ENCODE data around the gene EBF3. TPM values are rescaled to one million over a fixed set of nuclear protein-coding genes. Genes with fewer than 3 reads are reported as not detected.

Gene EBF3
- total RNA-seq, 2 donors from 2014 or later: 0.44 to 2.0 TPM

GRCh38 chr10:129939416-129940275 lies 24.4 kb downstream of the EBF3 start:
- H3K4me1 ChIP-seq (ENCODE audit: control insufficient read depth, insufficient read depth, low read length): no peaks in the 10 kb centered on the region
- H3K9me3 Mint-ChIP-seq: no peaks in the 10 kb centered on the region
- H3K27ac ChIP-seq (ENCODE audit: low read depth, low read length): no peak overlapping the region
- 91 to 94% methylated on average over 17 to 23 of the region's 23 CpGs for WGBS, 2 experiments (ENCODE audit: insufficient coverage in 1 of 2, insufficient read length in 1 of 2)
- H3K27ac Mint-ChIP-seq: no peak overlapping the region
- H3K36me3 ChIP-seq (ENCODE audit: control insufficient read depth, insufficient read depth, low read length): no peaks in the 10 kb centered on the region
- no peaks in the 10 kb centered on the region for H3K27me3 ChIP-seq (ENCODE audit: control insufficient read depth, insufficient read depth, low read length, poor library complexity, severe bottlenecking)
- TF ChIP-seq CTCF (conservative IDR thresholded peaks at IDR 0.05): no peak
- no peaks in the 10 kb centered on the region for H3K36me3 Mint-ChIP-seq (ENCODE audit: low read depth)
- no peak overlapping the region for H3K4me3 ChIP-seq (ENCODE audit: low read length)
- no peak for DNase-seq
- peaks cover 11% of the 10 kb centered on the region for H3K27me3 Mint-ChIP-seq (ENCODE audit: insufficient read depth)
- H3K4me3 Mint-ChIP-seq: no peak overlapping the region
- no peak overlapping the region for H3K9ac ChIP-seq (ENCODE audit: extremely low read depth, low read length, poor library complexity, severe bottlenecking)
- H3K4me1 Mint-ChIP-seq: peaks cover 4% of the 10 kb centered on the region
- no peaks in the 10 kb centered on the region for H3K9me3 ChIP-seq (ENCODE audit: control insufficient read depth, low read length)

- H3K9me3 Mint-ChIP-seq: no peaks in the 10 kb centered on the region
- Histone ChIP-seq H3K27me3 (ENCODE audit: control insufficient read depth, insufficient read depth, low read length, poor library complexity, severe bottlenecking) (no peaks in the 10 kb centered on the region), H3K4me1 (ENCODE audit: control insufficient read depth, insufficient read depth, low read length) (no peaks in the 10 kb centered on the region), H3K9ac (ENCODE audit: extremely low read depth, low read length, poor library complexity, severe bottlenecking) (no peak overlapping the region), H3K4me3 (ENCODE audit: low read length) (no peak overlapping the region), H3K27ac (ENCODE audit: low read depth, low read length) (no peak overlapping the region), H3K9me3 (ENCODE audit: control insufficient read depth, low read length) (no peaks in the 10 kb centered on the region), H3K36me3 (ENCODE audit: control insufficient read depth, insufficient read depth, low read length) (no peaks in the 10 kb centered on the region)
- no peak overlapping the region for H3K4me3 Mint-ChIP-seq
- TF ChIP-seq CTCF (conservative IDR thresholded peaks at IDR 0.05): no peak
- WGBS, 2 experiments (ENCODE audit: insufficient coverage in 1 of 2, insufficient read length in 1 of 2): 93 to 96% methylated on average over 2 to 8 of the region's 8 CpGs
- no peaks in the 10 kb centered on the region for H3K36me3 Mint-ChIP-seq (ENCODE audit: low read depth)
- H3K27ac Mint-ChIP-seq: no peak overlapping the region
- H3K4me1 Mint-ChIP-seq: peaks cover 4% of the 10 kb centered on the region
- no peak for DNase-seq
- H3K27me3 Mint-ChIP-seq (ENCODE audit: insufficient read depth): peaks cover 11% of the 10 kb centered on the region
Measured at GRCh38 chr10:129938460-129938859, 25.6 kb downstream of the EBF3 start.

DNA sequence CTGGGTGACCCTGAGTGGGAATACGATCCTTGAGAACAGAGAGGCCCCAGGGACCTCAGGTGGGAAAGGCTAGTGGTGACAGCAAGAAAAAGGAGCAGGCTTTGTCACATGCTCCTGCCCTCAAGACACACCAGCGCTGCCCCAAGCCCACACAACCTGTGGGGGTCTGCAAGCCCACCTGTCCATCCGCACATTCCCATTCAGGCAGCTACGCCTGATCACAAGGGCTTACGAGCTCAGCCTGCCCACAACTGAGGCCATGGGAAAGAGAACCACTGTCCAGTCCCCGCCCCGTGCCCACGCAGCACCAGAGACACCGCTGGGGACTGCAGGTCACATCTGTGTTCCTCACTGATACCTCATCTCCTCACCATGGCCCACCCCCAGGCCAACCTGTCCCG lies 26.7 kb downstream of the EBF3 start:
- Histone ChIP-seq H3K4me1 (ENCODE audit: control insufficient read depth, insufficient read depth, low read length) (no peaks in the 10 kb centered on the region), H3K9me3 (ENCODE audit: control insufficient read depth, low read length) (no peaks in the 10 kb centered on the region), H3K36me3 (ENCODE audit: control insufficient read depth, insufficient read depth, low read length) (no peaks in the 10 kb centered on the region), H3K27ac (ENCODE audit: low read depth, low read length) (no peak overlapping the region), H3K27me3 (ENCODE audit: control insufficient read depth, insufficient read depth, low read length, poor library complexity, severe bottlenecking) (no peaks in the 10 kb centered on the region), H3K9ac (ENCODE audit: extremely low read depth, low read length, poor library complexity, severe bottlenecking) (no peak overlapping the region), H3K4me3 (ENCODE audit: low read length) (no peak overlapping the region)
- Mint-ChIP-seq H3K9me3 (no peaks in the 10 kb centered on the region), H3K36me3 (ENCODE audit: low read depth) (no peaks in the 10 kb centered on the region), H3K27ac (no peak overlapping the region), H3K4me1 (peaks cover 2% of the 10 kb centered on the region), H3K27me3 (ENCODE audit: insufficient read depth) (peaks cover 11% of the 10 kb centered on the region), H3K4me3 (no peak overlapping the region)
- 91 to 100% methylated on average over 3 to 10 of the region's 10 CpGs for WGBS, 2 experiments (ENCODE audit: insufficient coverage in 1 of 2, insufficient read length in 1 of 2)
- TF ChIP-seq CTCF (conservative IDR thresholded peaks at IDR 0.05): no peak
- no peak for DNase-seq
